GM19099 (cell line): ENCODE measurements around the gene B4GALT3.

ENCODE experiments used
- POLR2A ChIP-seq: IDR thresholded peaks from 3 replicates; pipeline ENCODE4 v1.6.1; 2011; ENCODE audit warnings: low read depth; ENCODE audit not compliant: insufficient read length; ENCODE audit errors: extremely low read depth

B4GALT3 gene

DNA sequence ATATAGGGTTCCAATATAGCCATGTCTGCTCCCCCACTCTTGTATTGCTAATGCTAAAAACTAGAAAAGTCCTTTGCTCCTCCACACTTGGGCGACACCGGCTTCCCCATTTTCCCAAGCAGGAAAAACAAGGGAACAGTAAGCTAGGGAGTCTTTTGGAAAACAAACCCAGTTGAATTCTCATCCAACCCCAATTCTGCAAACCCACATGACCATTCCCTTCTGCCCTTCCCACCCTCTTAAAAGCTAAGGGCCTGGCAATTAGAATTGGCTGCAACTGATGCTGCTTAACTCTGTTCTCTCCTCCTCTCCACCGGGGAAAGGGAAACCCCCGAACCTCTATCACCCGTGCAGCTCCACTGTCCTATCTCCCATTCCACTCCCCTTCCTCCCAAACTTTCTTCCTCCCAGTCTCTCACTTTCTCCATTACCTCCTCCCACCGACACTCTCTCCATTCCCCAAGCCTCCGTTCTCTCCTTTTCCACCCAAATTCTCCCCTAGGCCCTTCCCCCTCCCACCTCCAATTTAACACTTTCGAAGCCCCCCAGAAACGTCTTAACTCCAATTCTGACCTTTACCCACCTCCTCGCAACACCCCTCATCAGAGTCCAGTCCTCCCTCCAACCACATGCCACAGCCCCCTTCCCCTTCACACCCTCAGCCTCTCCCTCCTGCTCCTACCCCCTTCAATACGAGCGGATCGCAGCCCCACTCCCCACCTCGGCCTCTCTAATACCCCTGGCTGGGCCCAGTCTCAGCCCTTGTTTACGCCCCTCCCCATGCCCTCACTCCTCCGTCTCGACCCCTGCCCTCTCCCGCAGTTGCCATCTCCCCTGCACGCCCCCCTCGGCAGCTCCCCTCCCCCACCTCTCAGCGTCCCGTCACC lies 45.5 kb downstream of the B4GALT3 start:
- TF ChIP-seq POLR2A = no peak

DNA sequence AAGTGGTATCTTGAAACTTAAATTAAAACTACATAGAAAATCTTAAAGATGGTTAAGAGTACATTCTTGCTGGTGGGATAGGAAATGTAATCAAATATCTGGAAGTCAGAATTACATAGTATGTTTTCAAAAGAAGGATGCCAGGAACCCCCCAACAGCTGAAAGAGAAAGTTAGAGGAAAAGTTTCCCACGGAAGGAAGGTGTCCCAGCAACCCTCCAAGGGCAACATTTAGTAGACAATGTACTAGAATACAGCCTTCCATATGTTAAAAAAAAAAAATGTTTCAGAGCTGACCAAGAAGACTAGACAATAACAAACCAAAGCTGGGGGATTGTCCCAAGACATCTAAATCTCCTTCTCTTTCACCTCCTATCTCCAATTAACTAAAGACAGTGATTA lies 47.0 kb downstream of the B4GALT3 start:
- TF ChIP-seq POLR2A = no peak

DNA sequence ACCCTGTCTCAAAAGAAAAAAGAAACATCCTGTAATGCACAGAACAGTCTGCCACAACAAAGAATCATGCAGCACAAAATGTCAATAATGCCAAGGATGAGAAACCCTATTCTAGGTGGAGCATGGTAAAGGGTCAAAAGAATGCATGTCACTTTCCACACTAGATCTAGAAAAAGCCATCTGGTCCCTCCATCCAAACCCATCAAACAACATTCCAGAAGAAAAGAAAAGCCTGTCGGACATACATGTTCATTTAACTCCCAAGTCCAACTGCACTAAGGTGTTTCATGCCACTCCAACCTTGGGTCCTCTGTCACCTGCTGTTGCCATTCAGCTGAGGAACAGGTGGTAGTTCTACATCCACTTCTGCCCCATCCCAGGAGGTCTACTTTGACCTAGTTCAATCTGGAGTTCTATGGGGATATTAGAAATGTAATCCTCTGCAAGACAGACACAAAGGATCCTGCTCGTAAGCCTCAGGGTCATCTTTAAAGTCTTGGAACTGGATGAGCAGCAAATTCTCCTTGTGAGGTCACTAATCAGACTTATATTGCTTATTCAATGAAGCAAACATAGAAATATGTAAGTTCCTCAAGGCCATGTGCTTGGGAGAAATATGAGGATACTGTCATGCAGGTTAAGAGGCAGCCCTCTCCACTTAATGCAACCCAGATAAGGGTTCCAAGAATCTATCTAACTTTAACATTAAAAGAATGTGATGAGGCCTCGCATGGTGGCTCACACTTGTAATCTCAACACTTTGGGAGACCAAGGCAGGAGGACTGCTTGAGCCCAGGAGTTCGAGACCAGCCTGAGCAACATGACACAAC lies 48.5 kb downstream of the B4GALT3 start:
- no peak for TF ChIP-seq POLR2A

DNA sequence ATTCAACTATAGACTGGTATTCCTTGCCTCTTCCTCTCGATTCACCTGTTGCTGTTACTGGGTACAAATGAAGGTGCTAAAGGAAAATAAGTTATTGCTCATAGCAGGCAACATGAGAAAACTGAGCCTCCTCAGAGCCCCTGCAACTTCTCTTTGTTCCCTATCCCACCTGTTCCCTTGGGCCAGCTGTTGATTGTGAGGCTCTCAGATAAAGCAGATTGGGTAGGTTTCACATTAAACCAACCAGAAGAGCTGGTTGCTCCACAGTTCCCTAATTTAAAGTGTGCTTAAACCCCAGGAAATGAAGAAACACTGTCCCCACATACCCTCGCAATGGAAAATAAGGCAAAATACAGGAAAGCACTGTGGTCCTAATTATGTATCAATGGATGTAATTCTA lies 49.7 kb downstream of the B4GALT3 start:
- no peak for TF ChIP-seq POLR2A

DNA sequence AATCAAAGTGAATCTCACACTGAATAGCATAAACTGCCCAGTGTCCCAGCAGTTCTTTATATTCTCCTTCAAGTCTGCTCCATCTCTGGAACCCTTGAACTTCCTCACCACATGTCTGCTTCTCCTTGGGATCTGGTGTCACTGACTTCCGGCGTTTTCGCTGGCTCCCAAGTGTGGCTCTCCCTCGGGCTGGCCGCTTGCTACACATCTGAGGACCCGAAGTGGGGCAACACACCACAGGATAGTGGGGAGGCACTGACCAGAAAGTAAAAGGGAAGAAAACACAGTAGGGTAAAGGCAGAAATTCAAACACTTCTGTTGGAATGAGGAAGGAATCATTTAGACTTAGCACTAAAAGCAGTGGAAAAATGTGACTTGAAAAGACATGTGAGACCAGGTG lies 54.3 kb downstream of the B4GALT3 start:
- no peak for TF ChIP-seq POLR2A

DNA sequence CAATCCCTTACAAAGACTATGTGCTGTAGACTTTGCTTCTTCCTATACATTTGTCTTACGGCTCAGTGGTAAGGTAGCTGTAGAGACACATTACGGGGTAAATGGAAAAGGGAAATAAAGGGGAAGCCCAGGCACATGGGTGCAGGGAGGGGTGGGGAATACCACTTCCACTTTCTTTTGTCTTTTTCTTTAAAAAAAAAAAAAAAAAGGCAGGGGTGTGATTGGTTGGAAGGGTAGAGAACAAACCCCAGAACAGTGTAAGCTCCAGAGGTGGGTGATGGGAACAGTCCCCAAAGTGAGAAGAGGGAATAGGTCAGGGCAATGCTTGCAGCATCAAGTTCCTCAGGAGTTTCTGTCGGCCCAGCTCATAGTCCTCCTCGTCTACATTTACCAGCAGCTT lies 55.5 kb downstream of the B4GALT3 start:
- TF ChIP-seq POLR2A = no peak
